Gastrocnemius medialis (tissue), 4 donors: ENCODE results near the gene NUDCD2.

ENCODE experiments used
- POLR2A ChIP-seq, 2 donors: fragments of 450-650 bp; IDR thresholded peaks; one replicate each; pipeline ENCODE4 v1.6.1; 2017; ENCODE audit warnings: antibody characterized with exemption in 2 of 2, mild to moderate bottlenecking in 2 of 2, moderate library complexity in 2 of 2
- TF ChIP-seq, protein P1 (sequence below), 5 experiments: fragments of 450-650 bp in 3 of 5; fragments of 200-600 bp in 2 of 5; sonication (generic) in 2 of 5; IDR thresholded peaks in 4 of 5; conservative IDR thresholded peaks in 1 of 5; 1 replicate in 4 of 5; 2 replicates in 1 of 5; pipeline ENCODE4 v1.5.1; 2016 to 2019; ENCODE audit warnings: antibody characterized with exemption in 5 of 5, mild to moderate bottlenecking in 3 of 5, moderate library complexity in 3 of 5

GRCh38 chr5:163478126-163478981 lies 18.5 kb upstream of the NUDCD2 start:
- TF ChIP-seq, protein P1, sequence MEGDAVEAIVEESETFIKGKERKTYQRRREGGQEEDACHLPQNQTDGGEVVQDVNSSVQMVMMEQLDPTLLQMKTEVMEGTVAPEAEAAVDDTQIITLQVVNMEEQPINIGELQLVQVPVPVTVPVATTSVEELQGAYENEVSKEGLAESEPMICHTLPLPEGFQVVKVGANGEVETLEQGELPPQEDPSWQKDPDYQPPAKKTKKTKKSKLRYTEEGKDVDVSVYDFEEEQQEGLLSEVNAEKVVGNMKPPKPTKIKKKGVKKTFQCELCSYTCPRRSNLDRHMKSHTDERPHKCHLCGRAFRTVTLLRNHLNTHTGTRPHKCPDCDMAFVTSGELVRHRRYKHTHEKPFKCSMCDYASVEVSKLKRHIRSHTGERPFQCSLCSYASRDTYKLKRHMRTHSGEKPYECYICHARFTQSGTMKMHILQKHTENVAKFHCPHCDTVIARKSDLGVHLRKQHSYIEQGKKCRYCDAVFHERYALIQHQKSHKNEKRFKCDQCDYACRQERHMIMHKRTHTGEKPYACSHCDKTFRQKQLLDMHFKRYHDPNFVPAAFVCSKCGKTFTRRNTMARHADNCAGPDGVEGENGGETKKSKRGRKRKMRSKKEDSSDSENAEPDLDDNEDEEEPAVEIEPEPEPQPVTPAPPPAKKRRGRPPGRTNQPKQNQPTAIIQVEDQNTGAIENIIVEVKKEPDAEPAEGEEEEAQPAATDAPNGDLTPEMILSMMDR (IDR thresholded peaks at IDR 0.05 in 4 of 5, conservative IDR thresholded peaks at IDR 0.05 in 1 of 5), result no peak
- no peak for TF ChIP-seq POLR2A (IDR thresholded peaks at IDR 0.05)
